Panc1 (cell line): ENCODE results near the gene NOS1.

ENCODE experiments used
- CTCF ChIP-seq: fragments of 450-650 bp; IDR thresholded peaks from 2 replicates; pipeline ENCODE4 v1.5.1; 2017; ENCODE audit warnings: mild to moderate bottlenecking
- POLR2AphosphoS5 ChIP-seq: IDR thresholded peaks from 2 replicates; pipeline ENCODE4 v1.6.1; 2012; ENCODE audit warnings: mild to moderate bottlenecking, low read depth, low read length, moderate library complexity
- REST ChIP-seq, 2 experiments: IDR thresholded peaks; 2 replicates each; pipeline ENCODE4 v1.6.1; 2011 to 2012; ENCODE audit warnings: low read depth in 2 of 2, control low read depth in 1 of 2, low read length in 1 of 2, mild to moderate bottlenecking in 1 of 2, moderate library complexity in 1 of 2; ENCODE audit not compliant: insufficient read depth in 1 of 2
- SIN3A ChIP-seq: IDR thresholded peaks from 2 replicates; pipeline ENCODE4 v1.6.1; 2012; ENCODE audit warnings: low read depth, mild to moderate bottlenecking, low read length, moderate library complexity, borderline replicate concordance; ENCODE audit not compliant: insufficient read depth
- TCF7L2 ChIP-seq: IDR thresholded peaks from 2 replicates; pipeline ENCODE4 v1.6.1; 2011; ENCODE audit warnings: mild to moderate bottlenecking, low read depth, low read length, inconsistent platforms

- TF ChIP-seq CTCF (no peak), POLR2AphosphoS5 (no peak), TCF7L2 (no peak), SIN3A (no peak), REST (IDR thresholded peaks at IDR 0.05; ENCODE audit: insufficient read depth in 1 of 2, low read depth in 2 of 2, low read length in 1 of 2) (no peak)
These were observed 16.3 kb upstream of the NOS1 start for GRCh38 chr12:117377758-117378157.
